ENCODE data around the gene MED13.

GRCh38 chr17:62070900-62071299 lies 5.8 kb upstream of the MED13 start:
- TF ChIP-seq POLR2A (IDR thresholded peaks at IDR 0.05; ENCODE audit: low read length) (no peak), GATA1 (IDR thresholded peaks at IDR 0.05; ENCODE audit: low read depth, low read length) (no peak)
